Measurements from ENCODE around the gene PAK2.

- TF ChIP-seq, protein P1, sequence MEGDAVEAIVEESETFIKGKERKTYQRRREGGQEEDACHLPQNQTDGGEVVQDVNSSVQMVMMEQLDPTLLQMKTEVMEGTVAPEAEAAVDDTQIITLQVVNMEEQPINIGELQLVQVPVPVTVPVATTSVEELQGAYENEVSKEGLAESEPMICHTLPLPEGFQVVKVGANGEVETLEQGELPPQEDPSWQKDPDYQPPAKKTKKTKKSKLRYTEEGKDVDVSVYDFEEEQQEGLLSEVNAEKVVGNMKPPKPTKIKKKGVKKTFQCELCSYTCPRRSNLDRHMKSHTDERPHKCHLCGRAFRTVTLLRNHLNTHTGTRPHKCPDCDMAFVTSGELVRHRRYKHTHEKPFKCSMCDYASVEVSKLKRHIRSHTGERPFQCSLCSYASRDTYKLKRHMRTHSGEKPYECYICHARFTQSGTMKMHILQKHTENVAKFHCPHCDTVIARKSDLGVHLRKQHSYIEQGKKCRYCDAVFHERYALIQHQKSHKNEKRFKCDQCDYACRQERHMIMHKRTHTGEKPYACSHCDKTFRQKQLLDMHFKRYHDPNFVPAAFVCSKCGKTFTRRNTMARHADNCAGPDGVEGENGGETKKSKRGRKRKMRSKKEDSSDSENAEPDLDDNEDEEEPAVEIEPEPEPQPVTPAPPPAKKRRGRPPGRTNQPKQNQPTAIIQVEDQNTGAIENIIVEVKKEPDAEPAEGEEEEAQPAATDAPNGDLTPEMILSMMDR (conservative IDR thresholded peaks at IDR 0.05; ENCODE audit: low read depth, low read length) = no peak
- TF ChIP-seq EZH2 (IDR thresholded peaks at IDR 0.05; ENCODE audit: low read length, unreplicated experiment) = no peak
- TF ChIP-seq EZH2phosphoT487 (IDR thresholded peaks at IDR 0.05; ENCODE audit: borderline replicate concordance, low read length) = no peak
Observed at GRCh38 chr3:196793246-196793645, 53.6 kb downstream of the PAK2 start.
